Measurements from ENCODE around the gene MDGA2. TPM values are rescaled to one million over a fixed set of nuclear protein-coding genes. Genes with fewer than 3 reads are reported as not detected.

MDGA2 gene
- total and polyA plus RNA-seq, 2 donors (not counting 1 experiment from before 2014, with no cell fraction given) = not detected

- Histone ChIP-seq H3K9ac (ENCODE audit: insufficient read depth, low read length) (no peak overlapping the region), H3K79me2 (ENCODE audit: control insufficient read depth, insufficient read depth, low read length) (no peaks in the 10 kb centered on the region), H3K4me1 (ENCODE audit: control insufficient read depth, extremely low read depth, insufficient read depth, low read length) (no peaks in the 10 kb centered on the region), H3K27ac (ENCODE audit: insufficient read depth, low read length) (no peak overlapping the region), H3K4me3 (replicated peaks in 1 of 4; ENCODE audit: control extremely low read depth in 1 of 4, insufficient read depth in 1 of 4, low read depth in 3 of 4, low read length in 4 of 4) (no peak overlapping the region), H4K20me1 (ENCODE audit: control insufficient read depth, extremely low read depth, insufficient read depth, low read length) (no peaks in the 10 kb centered on the region), H3K4me2 (ENCODE audit: extremely low read depth, insufficient read depth, low read length) (no peak overlapping the region), H3K36me3 (ENCODE audit: control insufficient read depth, insufficient read depth, low read length) (no peaks in the 10 kb centered on the region), H2AFZ (ENCODE audit: low read length) (no peak overlapping the region), H3K9me3 (ENCODE audit: control insufficient read depth, insufficient read depth, low read depth, low read length) (no peaks in the 10 kb centered on the region), H3K27me3 (ENCODE audit: control insufficient read depth, insufficient read depth, low read length) (no peaks in the 10 kb centered on the region)
- no peak for DNase-seq (ENCODE audit: low read depth in 2 of 2)
- TF ChIP-seq CTCF (conservative IDR thresholded peaks at IDR 0.05 in 1 of 2, IDR thresholded peaks at IDR 0.05 in 1 of 2; ENCODE audit: low read depth in 1 of 2, low read length in 2 of 2) = no peak
- TF ChIP-seq EZH2 (IDR thresholded peaks at IDR 0.05; ENCODE audit: low read length, missing control alignments) = no peak
Measured at GRCh38 chr14:47085678-47086077, 589.7 kb downstream of the MDGA2 start.

- Histone ChIP-seq H3K27me3 (ENCODE audit: control insufficient read depth, insufficient read depth, low read length) (no peaks in the 10 kb centered on the region), H3K4me2 (ENCODE audit: extremely low read depth, insufficient read depth, low read length) (no peak overlapping the region), H3K9ac (ENCODE audit: insufficient read depth, low read length) (no peak overlapping the region), H2AFZ (ENCODE audit: low read length) (no peak overlapping the region), H4K20me1 (ENCODE audit: control insufficient read depth, extremely low read depth, insufficient read depth, low read length) (no peaks in the 10 kb centered on the region), H3K36me3 (ENCODE audit: control insufficient read depth, insufficient read depth, low read length) (no peaks in the 10 kb centered on the region), H3K9me3 (ENCODE audit: control insufficient read depth, insufficient read depth, low read depth, low read length) (no peaks in the 10 kb centered on the region), H3K27ac (ENCODE audit: insufficient read depth, low read length) (no peak overlapping the region), H3K4me1 (ENCODE audit: control insufficient read depth, extremely low read depth, insufficient read depth, low read length) (no peaks in the 10 kb centered on the region), H3K4me3 (replicated peaks in 1 of 4; ENCODE audit: control extremely low read depth in 1 of 4, insufficient read depth in 1 of 4, low read depth in 3 of 4, low read length in 4 of 4) (no peak overlapping the region), H3K79me2 (ENCODE audit: control insufficient read depth, insufficient read depth, low read length) (no peaks in the 10 kb centered on the region)
- TF ChIP-seq EZH2 (IDR thresholded peaks at IDR 0.05; ENCODE audit: low read length, missing control alignments) = no peak
- no peak for TF ChIP-seq CTCF (conservative IDR thresholded peaks at IDR 0.05 in 1 of 2, IDR thresholded peaks at IDR 0.05 in 1 of 2; ENCODE audit: low read depth in 1 of 2, low read length in 2 of 2)
- no peak for DNase-seq (ENCODE audit: low read depth in 2 of 2)
Measured at GRCh38 chr14:47065326-47065725, 610.1 kb downstream of the MDGA2 start.

GRCh38 chr14:47060050-47060449, 615.4 kb downstream of the MDGA2 start:
- no peak overlapping the region for H2AFZ ChIP-seq (ENCODE audit: low read length)
- H3K4me3 ChIP-seq (replicated peaks in 1 of 4; ENCODE audit: control extremely low read depth in 1 of 4, insufficient read depth in 1 of 4, low read depth in 3 of 4, low read length in 4 of 4) = no peak overlapping the region
- no peaks in the 10 kb centered on the region for H3K4me1 ChIP-seq (ENCODE audit: control insufficient read depth, extremely low read depth, insufficient read depth, low read length)
- no peaks in the 10 kb centered on the region for H3K79me2 ChIP-seq (ENCODE audit: control insufficient read depth, insufficient read depth, low read length)
- H3K27ac ChIP-seq (ENCODE audit: insufficient read depth, low read length) = no peak overlapping the region
- H3K9ac ChIP-seq (ENCODE audit: insufficient read depth, low read length) = no peak overlapping the region
- H3K36me3 ChIP-seq (ENCODE audit: control insufficient read depth, insufficient read depth, low read length) = no peaks in the 10 kb centered on the region
- H3K9me3 ChIP-seq (ENCODE audit: control insufficient read depth, insufficient read depth, low read depth, low read length) = no peaks in the 10 kb centered on the region
- no peak overlapping the region for H3K4me2 ChIP-seq (ENCODE audit: extremely low read depth, insufficient read depth, low read length)
- no peak for TF ChIP-seq CTCF (conservative IDR thresholded peaks at IDR 0.05 in 1 of 2, IDR thresholded peaks at IDR 0.05 in 1 of 2; ENCODE audit: low read depth in 1 of 2, low read length in 2 of 2)
- no peak for TF ChIP-seq EZH2 (IDR thresholded peaks at IDR 0.05; ENCODE audit: low read length, missing control alignments)
- no peak for DNase-seq (ENCODE audit: low read depth in 2 of 2)
- H3K27me3 ChIP-seq (ENCODE audit: control insufficient read depth, insufficient read depth, low read length) = no peaks in the 10 kb centered on the region
- H4K20me1 ChIP-seq (ENCODE audit: control insufficient read depth, extremely low read depth, insufficient read depth, low read length) = no peaks in the 10 kb centered on the region
